GM12874 (cell line): ENCODE measurements around the gene GCC2.

Experiments
- TF ChIP-seq, protein P1 (sequence below): IDR thresholded peaks from 2 replicates; pipeline ENCODE4 v1.5.1; 2011; ENCODE audit warnings: low read depth, mild to moderate bottlenecking, control low read depth, low read length, moderate library complexity; ENCODE audit not compliant: insufficient read depth

Gene GCC2

DNA sequence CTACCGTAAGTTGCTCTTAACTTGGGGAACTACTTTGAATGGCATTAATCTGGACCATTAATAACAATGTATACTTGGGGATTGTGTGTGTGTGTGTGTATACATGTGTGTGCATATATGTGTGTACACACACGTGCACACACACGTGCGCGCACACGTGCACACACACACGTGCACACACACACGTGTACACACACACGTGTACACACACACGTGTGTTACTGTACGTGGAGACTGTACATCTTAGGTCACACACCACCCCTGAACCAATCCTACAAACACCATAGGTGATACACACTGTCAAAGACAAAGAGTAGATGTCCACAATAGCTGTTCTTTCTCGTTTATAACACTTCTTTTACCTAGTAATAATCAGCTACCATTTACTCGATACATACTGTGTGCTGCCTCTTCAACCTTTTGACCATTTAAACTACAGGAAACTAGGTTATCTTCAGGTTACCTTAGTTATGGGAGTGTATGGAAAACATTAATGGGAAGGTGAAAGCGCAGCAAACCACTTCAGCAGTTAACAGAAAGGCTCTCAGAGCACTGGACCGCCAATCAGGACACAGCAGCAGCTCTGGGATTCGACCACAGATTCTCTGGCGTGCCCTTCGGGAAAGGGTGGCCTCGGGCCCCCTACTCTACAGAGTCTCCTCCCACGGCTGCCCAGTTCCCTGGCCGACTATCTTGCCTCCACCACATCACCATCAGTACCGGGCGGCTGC, 894 bp upstream of the GCC2 start:
- TF ChIP-seq, protein P1, sequence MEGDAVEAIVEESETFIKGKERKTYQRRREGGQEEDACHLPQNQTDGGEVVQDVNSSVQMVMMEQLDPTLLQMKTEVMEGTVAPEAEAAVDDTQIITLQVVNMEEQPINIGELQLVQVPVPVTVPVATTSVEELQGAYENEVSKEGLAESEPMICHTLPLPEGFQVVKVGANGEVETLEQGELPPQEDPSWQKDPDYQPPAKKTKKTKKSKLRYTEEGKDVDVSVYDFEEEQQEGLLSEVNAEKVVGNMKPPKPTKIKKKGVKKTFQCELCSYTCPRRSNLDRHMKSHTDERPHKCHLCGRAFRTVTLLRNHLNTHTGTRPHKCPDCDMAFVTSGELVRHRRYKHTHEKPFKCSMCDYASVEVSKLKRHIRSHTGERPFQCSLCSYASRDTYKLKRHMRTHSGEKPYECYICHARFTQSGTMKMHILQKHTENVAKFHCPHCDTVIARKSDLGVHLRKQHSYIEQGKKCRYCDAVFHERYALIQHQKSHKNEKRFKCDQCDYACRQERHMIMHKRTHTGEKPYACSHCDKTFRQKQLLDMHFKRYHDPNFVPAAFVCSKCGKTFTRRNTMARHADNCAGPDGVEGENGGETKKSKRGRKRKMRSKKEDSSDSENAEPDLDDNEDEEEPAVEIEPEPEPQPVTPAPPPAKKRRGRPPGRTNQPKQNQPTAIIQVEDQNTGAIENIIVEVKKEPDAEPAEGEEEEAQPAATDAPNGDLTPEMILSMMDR: no peak

DNA sequence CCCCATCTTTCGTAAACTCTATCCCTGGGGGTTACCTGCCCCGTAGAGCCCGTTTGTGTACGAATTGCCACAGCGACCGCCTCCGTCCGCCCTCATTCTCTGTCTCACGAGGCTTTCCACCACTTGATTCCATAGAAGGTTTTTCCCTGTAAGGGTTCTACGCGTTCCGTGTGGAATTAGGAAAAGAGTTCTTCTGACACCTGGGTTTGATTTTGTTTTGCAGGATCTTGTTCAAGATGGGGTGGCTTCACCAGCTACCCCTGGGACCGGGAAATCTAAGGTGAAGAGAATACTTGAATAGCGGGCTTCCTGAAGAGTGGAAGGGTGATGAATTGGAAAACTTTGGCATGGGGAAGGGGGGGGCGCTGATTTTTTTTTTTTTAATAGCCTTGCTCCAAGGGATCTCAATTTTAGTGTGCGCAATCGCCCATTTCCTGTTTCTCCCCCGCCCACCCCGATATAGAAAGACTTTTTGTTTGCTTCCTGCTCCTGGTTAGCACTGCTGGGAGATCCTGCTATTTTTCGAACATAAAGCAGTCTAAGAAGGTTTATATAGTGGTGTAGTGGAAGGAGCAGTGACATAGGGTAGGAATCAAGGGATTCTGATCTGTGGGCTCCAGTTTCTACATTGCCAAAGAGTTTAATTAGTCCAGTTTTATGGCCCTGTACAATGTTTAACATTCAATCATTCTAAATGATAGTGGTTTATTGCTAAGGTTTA, 564 bp downstream of the GCC2 start:
- TF ChIP-seq, protein P1: no peak

DNA sequence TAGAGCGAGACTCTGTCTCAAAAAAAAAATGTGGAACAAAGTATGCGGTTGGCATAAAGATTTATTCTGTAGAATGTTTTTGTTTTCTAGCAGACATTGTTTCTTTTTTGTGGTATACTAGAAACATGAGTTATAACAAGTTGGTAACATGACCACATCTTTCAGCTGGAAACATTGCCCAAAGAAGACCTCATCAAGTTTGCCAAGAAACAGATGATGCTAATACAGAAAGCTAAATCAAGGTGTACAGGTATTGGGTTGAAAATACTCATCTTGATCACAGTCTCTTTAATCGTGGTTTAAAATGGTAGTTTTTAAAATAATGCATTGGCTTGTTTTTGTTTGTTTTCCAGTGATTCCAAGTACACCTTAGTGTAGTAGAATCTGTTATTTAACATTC, 1.9 kb downstream of the GCC2 start:
- TF ChIP-seq, protein P1: no peak

DNA sequence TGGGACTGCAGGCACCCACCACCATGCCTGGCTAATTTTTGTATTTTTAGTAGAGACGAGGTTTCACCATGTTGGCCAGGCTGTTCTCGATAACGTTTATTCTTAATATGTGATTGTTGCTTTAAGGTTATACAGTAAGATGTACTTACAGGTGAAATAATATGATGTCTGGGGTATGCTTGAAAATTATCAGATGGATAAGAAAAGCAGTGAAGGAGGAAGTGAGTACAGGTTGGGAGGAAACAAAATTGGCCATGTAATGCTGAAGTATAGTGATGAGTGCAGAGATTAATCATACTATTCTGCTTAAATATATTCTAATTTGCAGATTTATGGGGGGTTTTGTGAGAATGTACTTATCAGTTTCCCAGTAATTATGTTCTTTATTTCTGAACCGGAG, 3.0 kb downstream of the GCC2 start:
- TF ChIP-seq, protein P1: no peak

DNA sequence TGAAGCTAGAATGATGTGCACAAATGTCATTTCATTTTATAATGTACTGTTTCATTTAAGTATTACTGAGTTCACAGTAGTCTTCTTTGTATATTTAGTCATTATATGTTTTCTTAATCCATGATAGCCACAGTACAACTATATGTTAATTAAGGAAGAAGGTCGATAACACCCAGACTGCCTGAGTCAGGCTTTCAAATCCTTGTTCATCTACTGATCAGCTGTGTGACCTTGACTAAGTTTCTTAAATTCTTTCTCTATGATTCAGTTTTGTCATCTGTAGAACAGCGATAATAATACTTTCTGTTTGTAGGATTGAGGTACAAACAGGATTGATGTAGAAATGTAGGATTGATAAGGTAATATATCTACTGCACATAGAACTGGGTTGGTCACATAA, 5.4 kb downstream of the GCC2 start:
- TF ChIP-seq, protein P1: no peak

DNA sequence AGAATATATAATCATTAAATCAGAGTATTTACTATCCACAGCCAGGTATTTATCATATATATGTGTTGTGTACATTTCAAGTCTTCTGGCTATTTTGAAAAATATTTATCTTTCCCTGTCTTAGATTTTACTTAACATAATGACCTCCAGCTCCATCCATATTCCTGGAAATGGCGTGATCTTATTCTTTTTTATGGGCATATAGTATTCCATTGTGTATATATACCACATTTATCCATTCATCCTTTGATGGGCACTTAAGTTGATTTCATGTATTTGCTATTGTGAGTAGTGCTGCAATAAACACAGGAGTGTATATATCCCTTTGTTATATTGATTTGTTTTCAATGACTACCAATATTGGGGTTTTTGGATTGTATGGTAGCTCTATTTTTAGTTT, 6.6 kb downstream of the GCC2 start:
- TF ChIP-seq, protein P1: no peak

DNA sequence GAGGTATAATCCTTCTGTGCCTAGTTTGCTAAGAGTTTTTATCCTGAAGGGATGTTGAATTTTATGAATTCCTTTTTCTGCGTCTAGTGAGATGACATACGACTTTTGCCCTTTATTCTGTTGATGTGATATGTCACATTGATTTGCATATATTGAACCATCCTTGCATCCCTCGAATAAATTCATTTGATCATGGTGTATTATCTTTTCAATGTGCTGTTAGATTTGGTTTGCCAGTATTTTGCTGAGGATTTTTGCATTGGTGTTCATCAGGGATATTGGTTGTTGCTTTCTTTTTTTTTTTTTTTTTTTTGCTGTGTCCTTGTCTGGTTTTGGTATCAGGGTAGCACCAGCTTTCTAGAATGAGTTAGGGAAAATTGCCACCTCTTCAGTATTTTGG, 9.1 kb downstream of the GCC2 start:
- TF ChIP-seq, protein P1: no peak
